Mesodermal cell (in vitro differentiated cells): ENCODE measurements around the gene ATP6V1B1.
"Not testable (repeated sequence)": the region's sequence is repeated elsewhere in the genome, so short reads cannot be mapped to it uniquely, and the experiment has no call there.

Source experiments
- H3K27ac ChIP-seq: 2 replicates; pipeline ENCODE4 v1.7.0; 2013; ENCODE audit warnings: mild to moderate bottlenecking, low read depth, low read length, moderate library complexity; ENCODE audit not compliant: severe bottlenecking
- H3K36me3 ChIP-seq: 2 replicates; pipeline ENCODE4 v1.7.1; 2013; ENCODE audit warnings: mild to moderate bottlenecking, low read length, moderate library complexity; ENCODE audit not compliant: control insufficient read depth, insufficient read depth
- H3K4me1 ChIP-seq: one replicate; pipeline ENCODE4 v1.7.1; 2013; ENCODE audit warnings: mild to moderate bottlenecking, low read length; ENCODE audit not compliant: insufficient read depth, control insufficient read depth, poor library complexity, severe bottlenecking
- H3K4me3 ChIP-seq: 2 replicates; pipeline ENCODE4 v1.7.0; 2013; ENCODE audit warnings: low read length, control low read depth, mild to moderate bottlenecking; ENCODE audit not compliant: insufficient read depth, poor library complexity, severe bottlenecking; ENCODE audit errors: extremely low read depth
- H3K9me3 ChIP-seq: 2 replicates; pipeline ENCODE4 v1.7.1; 2013; ENCODE audit warnings: mild to moderate bottlenecking, low read length, moderate library complexity; ENCODE audit not compliant: control insufficient read depth
- WGBS, 2 experiments: methylation state at CpG; one replicate each; pipeline ENCODE4 v1.1.5; 2013; ENCODE audit warnings: missing lambda C conversion rate in 2 of 2; ENCODE audit not compliant: insufficient coverage in 2 of 2; 5-methylcytosine and 5-hydroxymethylcytosine counted together

ATP6V1B1 gene

GRCh38 chr2:71004857-71005256 lies 69.2 kb downstream of the ATP6V1B1 start:
- H3K27ac ChIP-seq = no peak overlapping the region
- peaks cover 5% of the 10 kb centered on the region for H3K4me1 ChIP-seq
- 91 to 96% methylated on average over 4 to 5 of the region's 6 CpGs for WGBS, 2 experiments
- H3K9me3 ChIP-seq = no peaks in the 10 kb centered on the region
- no peak overlapping the region for H3K4me3 ChIP-seq
- H3K36me3 ChIP-seq = no peaks in the 10 kb centered on the region

GRCh38 chr2:71005271-71006202 lies 69.8 kb downstream of the ATP6V1B1 start:
- no peak overlapping the region for H3K27ac ChIP-seq
- no peaks in the 10 kb centered on the region for H3K9me3 ChIP-seq
- no peak overlapping the region for H3K4me3 ChIP-seq
- 88 to 90% methylated on average over 9 of the region's 10 CpGs for WGBS, 2 experiments
- no peaks in the 10 kb centered on the region for H3K36me3 ChIP-seq
- peaks cover 5% of the 10 kb centered on the region for H3K4me1 ChIP-seq

GRCh38 chr2:71006323-71006722 lies 70.6 kb downstream of the ATP6V1B1 start:
- H3K27ac ChIP-seq = no peak overlapping the region
- no peaks in the 10 kb centered on the region for H3K9me3 ChIP-seq
- H3K4me1 ChIP-seq = peaks cover 5% of the 10 kb centered on the region
- H3K36me3 ChIP-seq = no peaks in the 10 kb centered on the region
- whole genome bisulfite sequencing, 2 experiments = 63 to 89% methylated on average over 1 of the region's 2 CpGs
- H3K4me3 ChIP-seq = no peak overlapping the region

GRCh38 chr2:71006955-71007799 lies 71.5 kb downstream of the ATP6V1B1 start:
- H3K36me3 ChIP-seq = no peaks in the 10 kb centered on the region
- 78 to 88% methylated on average over 3 to 4 of the region's 5 CpGs for WGBS, 2 experiments

GRCh38 chr2:71008342-71008741 lies 72.6 kb downstream of the ATP6V1B1 start:
- Histone ChIP-seq H3K4me1 (no peaks in the 10 kb centered on the region), H3K27ac (no peak overlapping the region), H3K9me3 (no peaks in the 10 kb centered on the region), H3K36me3 (no peaks in the 10 kb centered on the region), H3K4me3 (no peak overlapping the region)
- WGBS, 2 experiments = 91 to 93% methylated on average over 12 to 13 of the region's 13 CpGs

More at GRCh38 chr2:71006955-71007799, 71.5 kb downstream of the ATP6V1B1 start:
- Histone ChIP-seq H3K4me3 (no peak overlapping the region), H3K9me3 (no peaks in the 10 kb centered on the region), H3K4me1 (peaks cover 4% of the 10 kb centered on the region), H3K27ac (no peak overlapping the region)

GRCh38 chr2:71011786-71012185 lies 76.1 kb downstream of the ATP6V1B1 start:
- not testable (repeated sequence) for H3K27ac ChIP-seq, H3K4me1 ChIP-seq, H3K4me3 ChIP-seq, H3K9me3 ChIP-seq, H3K36me3 ChIP-seq
- WGBS, 2 experiments = 25 to 29% methylated on average over 5 of the region's 6 CpGs
